Omental fat pad (tissue), 4 donors: ENCODE measurements around the gene FAM124A. TPM values are rescaled to one million over a fixed set of nuclear protein-coding genes. Genes with fewer than 3 reads are reported as not detected.

Experiments
- ATAC-seq: fragments of 150-250 bp; one replicate; pipeline ENCODE4 v1.9.1; 2016; ENCODE audit warnings: mild to moderate bottlenecking, moderate library complexity; ENCODE audit not compliant: low FRiP score
- DNase-seq: peaks from one replicate; pipeline ENCODE4 v3.0.0-alpha.2; 2019; ENCODE audit warnings: low spot score
- total RNA-seq, 4 donors: library from RNA; depleted of rRNA; stranded (reverse); fragments of >200 nt; gene quantifications; one replicate each; pipeline ENCODE4 v1.1.0, GENCODE V29; 2016
- TF ChIP-seq, protein P1 (sequence below), 3 donors: fragments of 450-650 bp; IDR thresholded peaks; one replicate each; pipeline ENCODE4 v1.5.1; 2016 to 2017; ENCODE audit warnings: antibody characterized with exemption in 3 of 3, mild to moderate bottlenecking in 3 of 3, moderate library complexity in 2 of 3

The FAM124A gene
- total RNA-seq, 4 donors from 2014 or later = 8.2 to 19.2 (median 13.2) TPM

DNA sequence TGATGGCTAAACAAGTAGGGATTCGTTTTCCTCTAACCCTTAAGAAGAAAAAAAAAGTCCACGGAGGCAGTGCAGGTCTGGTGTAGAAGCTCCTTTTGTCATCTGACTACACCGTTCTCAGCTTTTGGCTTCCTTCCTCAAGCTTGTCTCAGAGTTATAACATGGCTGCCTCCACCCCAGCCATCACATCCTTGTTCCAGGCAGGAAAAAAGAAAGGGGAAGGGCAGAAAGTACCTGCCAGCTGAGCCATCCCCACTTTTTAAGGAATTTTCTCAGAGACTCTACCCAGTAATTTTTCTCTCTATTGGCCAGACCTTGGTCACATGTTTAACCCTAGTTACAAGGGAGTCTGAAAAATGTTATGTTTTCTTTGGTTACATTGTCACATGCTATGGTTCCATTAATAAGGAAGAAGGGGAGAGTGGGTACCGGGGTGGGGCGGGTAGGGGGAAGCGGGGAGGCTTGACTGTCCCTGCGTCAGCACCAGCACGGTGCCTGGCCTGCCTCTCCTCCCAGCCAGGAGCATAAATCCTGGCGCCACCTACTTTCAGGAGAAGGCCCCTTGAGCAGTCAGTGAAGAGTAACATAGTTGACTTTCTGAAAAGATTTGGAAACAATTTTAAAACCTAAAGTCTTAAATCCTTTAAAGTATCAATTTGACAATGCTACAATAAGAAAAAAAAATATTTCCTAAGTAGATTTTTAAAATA is 11.1 kb downstream of the FAM124A start:
- no peak for DNase-seq
- TF ChIP-seq, protein P1, sequence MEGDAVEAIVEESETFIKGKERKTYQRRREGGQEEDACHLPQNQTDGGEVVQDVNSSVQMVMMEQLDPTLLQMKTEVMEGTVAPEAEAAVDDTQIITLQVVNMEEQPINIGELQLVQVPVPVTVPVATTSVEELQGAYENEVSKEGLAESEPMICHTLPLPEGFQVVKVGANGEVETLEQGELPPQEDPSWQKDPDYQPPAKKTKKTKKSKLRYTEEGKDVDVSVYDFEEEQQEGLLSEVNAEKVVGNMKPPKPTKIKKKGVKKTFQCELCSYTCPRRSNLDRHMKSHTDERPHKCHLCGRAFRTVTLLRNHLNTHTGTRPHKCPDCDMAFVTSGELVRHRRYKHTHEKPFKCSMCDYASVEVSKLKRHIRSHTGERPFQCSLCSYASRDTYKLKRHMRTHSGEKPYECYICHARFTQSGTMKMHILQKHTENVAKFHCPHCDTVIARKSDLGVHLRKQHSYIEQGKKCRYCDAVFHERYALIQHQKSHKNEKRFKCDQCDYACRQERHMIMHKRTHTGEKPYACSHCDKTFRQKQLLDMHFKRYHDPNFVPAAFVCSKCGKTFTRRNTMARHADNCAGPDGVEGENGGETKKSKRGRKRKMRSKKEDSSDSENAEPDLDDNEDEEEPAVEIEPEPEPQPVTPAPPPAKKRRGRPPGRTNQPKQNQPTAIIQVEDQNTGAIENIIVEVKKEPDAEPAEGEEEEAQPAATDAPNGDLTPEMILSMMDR (IDR thresholded peaks at IDR 0.05) = no peak
- ATAC-seq = no peak

DNA sequence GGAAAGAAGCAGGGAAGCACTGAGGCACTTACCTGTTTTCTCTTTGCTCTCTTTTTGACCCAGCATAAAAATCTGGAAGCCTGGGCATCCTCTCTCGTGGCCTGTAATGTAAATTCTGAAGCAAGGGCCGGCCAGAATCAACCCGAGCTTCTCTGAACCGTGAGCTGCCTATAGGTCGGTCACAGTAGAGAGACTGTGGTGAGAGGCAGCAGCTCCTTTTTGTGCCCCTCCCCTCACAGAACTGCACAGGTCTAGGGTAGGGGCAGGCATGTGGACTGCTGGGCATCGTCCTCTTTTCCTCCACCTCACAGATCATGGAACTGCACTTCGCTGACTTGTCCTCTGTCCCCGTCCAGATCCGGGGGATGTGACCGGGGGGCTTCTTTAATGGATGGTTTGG is 12.5 kb downstream of the FAM124A start:
- no peak for ATAC-seq
- no peak for DNase-seq
- TF ChIP-seq, protein P1 (IDR thresholded peaks at IDR 0.05) = no peak

DNA sequence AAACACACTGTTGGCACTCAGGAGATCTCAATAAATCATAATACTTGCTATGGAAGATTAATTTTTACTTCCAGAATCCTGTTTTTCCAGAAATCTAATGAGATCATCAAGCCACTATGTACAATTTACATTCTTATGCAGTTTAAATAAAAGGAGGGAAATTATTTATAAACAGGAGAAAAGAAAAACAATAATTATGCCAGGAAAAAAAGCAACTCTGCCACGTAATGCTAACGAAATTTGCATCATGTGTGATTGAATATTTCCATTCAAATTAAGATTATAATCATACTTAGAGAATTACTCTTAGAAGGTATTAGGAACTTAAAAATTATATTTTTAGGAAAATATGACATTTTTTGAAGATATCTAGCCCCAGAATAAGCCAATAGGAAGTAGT is 13.0 kb downstream of the FAM124A start:
- DNase-seq (no peak), ATAC-seq (no peak)
- TF ChIP-seq, protein P1 (IDR thresholded peaks at IDR 0.05) = no peak

DNA sequence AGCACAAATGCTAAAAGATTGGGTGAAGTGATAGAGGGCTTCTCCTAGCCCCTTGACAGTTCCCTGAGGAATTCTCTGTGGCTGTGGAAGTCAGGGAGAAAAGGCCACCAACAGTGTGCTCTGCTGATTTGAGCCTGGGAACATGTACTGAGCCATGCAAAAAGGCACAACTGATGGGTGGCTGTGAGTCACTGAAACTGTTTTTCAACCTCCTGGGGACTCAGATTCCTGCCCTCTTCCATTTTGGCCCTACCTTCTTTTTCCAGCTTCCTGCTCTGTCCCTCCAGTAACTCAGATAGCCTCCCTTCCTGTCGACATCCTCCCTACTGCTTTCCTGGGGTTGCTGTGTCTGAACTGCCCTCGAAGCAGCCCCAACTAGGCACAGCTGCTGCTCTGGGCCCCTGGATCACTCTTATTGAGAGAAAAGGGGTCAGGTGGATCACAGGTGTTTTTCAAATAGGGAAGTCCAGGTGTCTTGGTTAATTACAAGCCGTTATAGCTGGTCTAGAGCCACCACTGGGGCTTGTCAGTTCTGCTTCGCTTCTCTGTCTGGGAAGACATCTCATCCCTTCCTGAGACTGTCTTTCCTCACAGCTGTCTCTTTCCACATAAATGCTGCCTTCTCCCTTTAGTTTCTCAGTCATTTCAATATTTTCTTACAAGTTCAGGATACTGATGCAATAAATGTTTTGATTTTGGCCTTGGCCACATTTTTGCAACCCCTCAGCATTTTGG is 13.7 kb downstream of the FAM124A start:
- no peak for ATAC-seq
- no peak for DNase-seq
- TF ChIP-seq, protein P1 (IDR thresholded peaks at IDR 0.05) = no peak

DNA sequence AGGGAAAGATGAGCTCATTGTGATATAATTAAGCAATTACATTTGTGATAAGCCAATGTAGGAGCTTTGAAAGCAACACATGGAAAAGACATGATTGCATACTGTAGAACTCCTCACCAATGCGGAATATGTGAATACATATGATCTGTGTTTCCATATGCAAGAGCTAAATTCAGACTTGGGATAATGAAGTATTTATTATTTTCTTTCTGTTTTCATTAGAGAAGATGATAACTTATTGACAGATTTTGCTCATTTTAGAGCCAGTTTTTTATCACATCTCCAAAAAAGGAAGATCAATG is 14.2 kb downstream of the FAM124A start:
- ATAC-seq (no peak), DNase-seq (no peak)
- TF ChIP-seq, protein P1 (IDR thresholded peaks at IDR 0.05) = no peak

DNA sequence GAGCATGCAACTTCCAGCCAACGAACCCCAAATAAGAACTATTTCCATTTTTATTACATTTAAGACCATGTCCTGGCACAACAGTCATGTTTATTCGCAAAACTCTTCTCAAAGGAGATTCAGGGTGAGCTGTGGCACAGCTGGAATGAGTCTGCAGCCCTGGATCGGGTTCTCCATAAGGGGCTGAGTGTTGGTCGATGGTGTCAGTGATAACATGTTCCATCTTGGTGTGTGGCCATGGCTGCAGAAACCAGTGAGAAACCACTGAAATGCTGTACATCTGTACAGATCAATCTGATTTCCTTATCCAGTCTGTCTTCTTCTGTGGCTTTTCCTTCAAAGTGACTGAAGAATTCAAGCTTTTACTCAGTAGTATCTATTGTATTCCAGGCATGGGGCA is 15.2 kb downstream of the FAM124A start:
- DNase-seq (no peak), ATAC-seq (no peak)
- TF ChIP-seq, protein P1 (IDR thresholded peaks at IDR 0.05) = no peak

DNA sequence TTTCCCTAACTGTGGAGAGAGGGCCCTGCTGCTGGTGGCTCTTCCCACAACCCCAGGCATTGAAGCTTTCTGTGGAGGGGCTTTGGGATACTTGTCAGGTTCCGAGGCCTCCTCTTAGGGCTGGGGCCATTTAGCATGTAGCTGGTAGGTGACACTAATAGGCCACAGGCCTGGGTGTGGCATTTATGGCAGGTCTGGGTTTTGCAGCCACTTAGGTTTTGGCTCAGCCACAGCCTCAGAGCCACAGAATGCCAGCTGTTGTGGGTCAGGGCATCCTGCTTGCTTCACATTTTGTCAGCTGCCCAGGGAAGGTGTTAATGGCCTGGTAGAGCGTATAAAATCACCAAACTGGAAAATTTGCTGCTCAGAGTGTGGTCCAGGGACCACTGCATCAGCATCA is 15.7 kb downstream of the FAM124A start:
- no peak for ATAC-seq

More for the DNA sequence above, 15.7 kb downstream of the FAM124A start:
- TF ChIP-seq, protein P1 (IDR thresholded peaks at IDR 0.05) = no peak
- DNase-seq = no peak
